ENCODE data around the gene RNF26. TPM values are rescaled to one million over a fixed set of nuclear protein-coding genes. Genes with fewer than 3 reads are reported as not detected.
A peak's percentile ranks its signal among the peaks of the same experiment; 100 is the strongest.

The RNF26 gene
- total and polyA plus RNA-seq, 2 experiments from 2014 or later, result 15.8 to 46.9 TPM

DNA sequence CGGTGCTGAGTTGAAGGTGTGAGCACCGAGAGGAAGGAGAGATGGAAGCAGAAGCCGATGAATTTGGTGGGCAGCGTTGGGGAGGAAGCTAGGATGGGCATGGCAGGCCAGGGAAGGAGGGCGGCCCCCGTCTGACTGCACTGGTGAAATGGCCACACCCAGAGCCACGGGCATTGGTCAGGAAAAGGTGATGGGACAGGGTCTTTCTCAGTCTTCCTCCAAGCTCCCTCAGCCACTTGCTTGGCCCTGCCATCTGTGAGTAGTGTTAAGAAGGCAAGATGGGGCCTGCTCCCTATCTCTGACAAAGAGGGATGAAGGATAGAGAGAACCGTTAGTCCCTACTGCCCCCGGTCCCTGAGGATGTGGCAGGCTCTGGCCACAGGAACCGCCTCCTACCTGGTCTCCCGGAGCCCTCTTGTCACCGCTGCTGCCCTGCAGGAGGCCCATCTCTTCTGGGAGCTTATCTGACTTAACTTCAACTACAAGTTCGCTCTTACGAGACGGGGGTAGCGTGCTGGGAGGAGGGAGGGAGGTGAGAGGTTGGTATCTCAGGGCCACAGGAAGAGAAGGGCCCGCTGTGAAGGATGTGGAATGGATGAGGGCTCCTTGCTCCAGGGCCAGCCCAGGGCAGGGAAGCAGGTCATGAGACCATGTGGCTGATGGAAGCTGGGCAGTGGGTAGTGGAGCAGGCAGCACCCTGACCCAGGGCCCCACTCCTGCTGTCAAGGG is 24.2 kb upstream of the RNF26 start:
- TF ChIP-seq EZH2phosphoT487 (IDR thresholded peaks at IDR 0.05; ENCODE audit: low read depth, severe bottlenecking, unreplicated experiment), result no peak
- TF ChIP-seq, protein P1, sequence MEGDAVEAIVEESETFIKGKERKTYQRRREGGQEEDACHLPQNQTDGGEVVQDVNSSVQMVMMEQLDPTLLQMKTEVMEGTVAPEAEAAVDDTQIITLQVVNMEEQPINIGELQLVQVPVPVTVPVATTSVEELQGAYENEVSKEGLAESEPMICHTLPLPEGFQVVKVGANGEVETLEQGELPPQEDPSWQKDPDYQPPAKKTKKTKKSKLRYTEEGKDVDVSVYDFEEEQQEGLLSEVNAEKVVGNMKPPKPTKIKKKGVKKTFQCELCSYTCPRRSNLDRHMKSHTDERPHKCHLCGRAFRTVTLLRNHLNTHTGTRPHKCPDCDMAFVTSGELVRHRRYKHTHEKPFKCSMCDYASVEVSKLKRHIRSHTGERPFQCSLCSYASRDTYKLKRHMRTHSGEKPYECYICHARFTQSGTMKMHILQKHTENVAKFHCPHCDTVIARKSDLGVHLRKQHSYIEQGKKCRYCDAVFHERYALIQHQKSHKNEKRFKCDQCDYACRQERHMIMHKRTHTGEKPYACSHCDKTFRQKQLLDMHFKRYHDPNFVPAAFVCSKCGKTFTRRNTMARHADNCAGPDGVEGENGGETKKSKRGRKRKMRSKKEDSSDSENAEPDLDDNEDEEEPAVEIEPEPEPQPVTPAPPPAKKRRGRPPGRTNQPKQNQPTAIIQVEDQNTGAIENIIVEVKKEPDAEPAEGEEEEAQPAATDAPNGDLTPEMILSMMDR (IDR thresholded peaks at IDR 0.05; ENCODE audit: poor library complexity), result no peak
- TF ChIP-seq EZH2 (IDR thresholded peaks at IDR 0.05; ENCODE audit: borderline replicate concordance), result no peak
- no peak overlapping the region for H3K4me2 ChIP-seq
- H3K27me3 ChIP-seq, result peaks cover 10% of the 10 kb centered on the region
- no peak overlapping the region for H3K27ac ChIP-seq
- H3K4me1 ChIP-seq (ENCODE audit: insufficient read depth), result peaks cover 3% of the 10 kb centered on the region
- no peak for DNase-seq (ENCODE audit: low spot score)
- H3K9me2 ChIP-seq (replicated peaks; ENCODE audit: insufficient read depth), result no peaks in the 10 kb centered on the region
- H4K20me1 ChIP-seq (ENCODE audit: insufficient read depth, poor library complexity, severe bottlenecking), result no peaks in the 10 kb centered on the region
- no peaks in the 10 kb centered on the region for H3K79me2 ChIP-seq
- WGBS (ENCODE audit: low lambda C conversion rate, missing lambda C conversion rate), result 84% methylated on average over 17 of the region's 17 CpGs
- H3K36me3 ChIP-seq (replicated peaks; ENCODE audit: insufficient read depth, low read depth), result no peaks in the 10 kb centered on the region
- no peaks in the 10 kb centered on the region for H3K9me3 ChIP-seq (ENCODE audit: low read depth)
- no peak overlapping the region for H3K4me3 ChIP-seq
- no peak overlapping the region for H2AFZ ChIP-seq

DNA sequence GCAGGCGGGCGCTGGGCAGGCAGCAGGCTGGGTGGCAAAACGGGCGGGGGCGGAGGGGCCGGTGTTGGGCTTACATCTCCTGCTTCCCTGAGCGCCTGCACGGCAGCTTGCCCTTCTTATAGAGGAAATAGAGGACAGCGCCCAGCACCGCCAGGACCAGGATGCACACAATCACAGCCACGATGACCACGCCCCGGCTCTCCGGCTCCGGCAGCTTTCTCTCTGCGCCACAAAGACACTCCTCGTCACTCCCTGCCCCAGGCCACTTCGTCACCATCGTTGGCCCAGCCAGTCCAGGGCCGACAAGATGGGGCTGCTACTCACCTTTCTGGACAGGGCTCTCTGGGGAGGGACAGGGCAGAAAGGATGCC is 23.7 kb upstream of the RNF26 start:
- WGBS (ENCODE audit: low lambda C conversion rate, missing lambda C conversion rate), result 95% methylated on average over 18 of the region's 20 CpGs
- Histone ChIP-seq H3K27ac (no peak overlapping the region), H3K4me3 (no peak overlapping the region), H2AFZ (no peak overlapping the region), H3K79me2 (no peaks in the 10 kb centered on the region), H3K36me3 (replicated peaks; ENCODE audit: insufficient read depth, low read depth) (no peaks in the 10 kb centered on the region), H3K9me3 (ENCODE audit: low read depth) (no peaks in the 10 kb centered on the region), H3K4me2 (no peak overlapping the region), H3K9me2 (replicated peaks; ENCODE audit: insufficient read depth) (no peaks in the 10 kb centered on the region), H4K20me1 (ENCODE audit: insufficient read depth, poor library complexity, severe bottlenecking) (no peaks in the 10 kb centered on the region), H3K4me1 (ENCODE audit: insufficient read depth) (peaks cover 9% of the 10 kb centered on the region), H3K27me3 (peaks cover 16% of the 10 kb centered on the region)
- TF ChIP-seq, protein P1 (IDR thresholded peaks at IDR 0.05; ENCODE audit: poor library complexity), result no peak
- TF ChIP-seq EZH2phosphoT487 (IDR thresholded peaks at IDR 0.05; ENCODE audit: low read depth, severe bottlenecking, unreplicated experiment) (no peak), EZH2 (IDR thresholded peaks at IDR 0.05; ENCODE audit: borderline replicate concordance) (no peak)
- DNase-seq (ENCODE audit: low spot score), result no peak

DNA sequence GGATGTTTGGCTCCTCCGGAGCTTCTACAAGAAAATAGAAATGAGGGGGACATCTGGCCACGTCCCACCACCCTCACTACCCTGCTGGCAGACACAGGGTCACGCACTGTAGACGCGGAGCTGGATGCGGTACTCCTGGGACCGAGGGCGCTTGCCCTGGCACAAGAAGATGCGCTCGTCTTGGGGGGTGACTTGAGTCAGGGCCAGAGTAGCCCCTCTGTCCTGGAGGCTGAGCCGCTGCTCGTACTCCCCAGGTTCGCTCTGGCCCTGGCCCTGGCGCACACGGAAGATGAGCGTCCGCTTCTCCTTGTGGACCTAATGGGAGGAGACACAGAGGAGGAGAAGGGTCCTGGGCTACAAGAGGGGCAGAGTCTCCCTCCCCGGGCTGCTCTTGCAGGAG is 19.6 kb upstream of the RNF26 start:
- WGBS (ENCODE audit: low lambda C conversion rate, missing lambda C conversion rate), result 86% methylated on average over 18 of the region's 18 CpGs
- TF ChIP-seq, protein P1 (IDR thresholded peaks at IDR 0.05; ENCODE audit: poor library complexity), result no peak
- TF ChIP-seq EZH2 (IDR thresholded peaks at IDR 0.05; ENCODE audit: borderline replicate concordance) (no peak), EZH2phosphoT487 (IDR thresholded peaks at IDR 0.05; ENCODE audit: low read depth, severe bottlenecking, unreplicated experiment) (no peak)

More for the DNA sequence above, 19.6 kb upstream of the RNF26 start:
- no peak overlapping the region for H2AFZ ChIP-seq
- H3K36me3 ChIP-seq (replicated peaks; ENCODE audit: insufficient read depth, low read depth), result no peaks in the 10 kb centered on the region
- H3K9me2 ChIP-seq (replicated peaks; ENCODE audit: insufficient read depth), result no peaks in the 10 kb centered on the region
- peaks cover 21% of the 10 kb centered on the region for H3K4me1 ChIP-seq (ENCODE audit: insufficient read depth)
- H3K9me3 ChIP-seq (ENCODE audit: low read depth), result no peaks in the 10 kb centered on the region
- H4K20me1 ChIP-seq (ENCODE audit: insufficient read depth, poor library complexity, severe bottlenecking), result no peaks in the 10 kb centered on the region
- H3K4me2 ChIP-seq, result peak overlapping the region; percentile 96
- H3K79me2 ChIP-seq, result no peaks in the 10 kb centered on the region
- DNase-seq (ENCODE audit: low spot score), result no peak
- no peak overlapping the region for H3K4me3 ChIP-seq
- no peak overlapping the region for H3K27ac ChIP-seq
- peaks cover 41% of the 10 kb centered on the region for H3K27me3 ChIP-seq

All from hepatocyte (in vitro differentiated cells).